ENCODE results near the gene MAGI3. TPM values are rescaled to one million over a fixed set of nuclear protein-coding genes. Genes with fewer than 3 reads are reported as not detected.
"Not testable (repeated sequence)": the region's sequence is repeated elsewhere in the genome, so short reads cannot be mapped to it uniquely, and the experiment has no call there.

MAGI3 gene
- total and polyA plus RNA-seq, 2 of the 13 experiments (the other 11 are each of a cell fraction or from before 2014, with no cell fraction given), result 4.0 to 11.8 TPM

DNA sequence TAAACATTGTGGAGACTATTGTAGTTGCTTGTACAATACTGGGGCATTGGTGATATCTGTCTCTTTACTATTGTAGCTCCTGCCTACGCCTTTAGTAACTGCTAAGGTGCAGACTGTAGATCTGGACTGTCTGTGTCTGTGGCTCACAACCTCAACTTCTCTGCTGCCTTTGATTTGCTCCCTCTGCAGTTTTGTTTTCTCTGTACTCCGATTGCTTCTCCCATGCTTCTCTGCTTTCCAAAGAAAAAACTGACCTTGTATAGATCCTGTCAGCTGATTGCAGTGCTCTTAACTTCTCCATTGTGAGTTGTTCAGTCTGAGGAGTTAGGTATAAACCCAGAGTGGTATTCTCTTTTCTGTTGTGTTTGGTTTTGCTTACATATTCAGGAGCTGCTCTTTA, 15.3 kb downstream of the MAGI3 start (continued):
- TF ChIP-seq, protein P1, sequence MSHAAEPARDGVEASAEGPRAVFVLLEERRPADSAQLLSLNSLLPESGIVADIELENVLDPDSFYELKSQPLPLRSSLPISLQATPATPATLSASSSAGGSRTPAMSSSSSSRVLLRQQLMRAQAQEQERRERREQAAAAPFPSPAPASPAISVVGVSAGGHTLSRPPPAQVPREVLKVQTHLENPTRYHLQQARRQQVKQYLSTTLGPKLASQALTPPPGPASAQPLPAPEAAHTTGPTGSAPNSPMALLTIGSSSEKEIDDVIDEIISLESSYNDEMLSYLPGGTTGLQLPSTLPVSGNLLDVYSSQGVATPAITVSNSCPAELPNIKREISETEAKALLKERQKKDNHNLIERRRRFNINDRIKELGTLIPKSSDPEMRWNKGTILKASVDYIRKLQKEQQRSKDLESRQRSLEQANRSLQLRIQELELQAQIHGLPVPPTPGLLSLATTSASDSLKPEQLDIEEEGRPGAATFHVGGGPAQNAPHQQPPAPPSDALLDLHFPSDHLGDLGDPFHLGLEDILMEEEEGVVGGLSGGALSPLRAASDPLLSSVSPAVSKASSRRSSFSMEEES (CRISPR knock-in tag; IDR thresholded peaks at IDR 0.05), result 0 out of 2 replicates have a peak, but pooled peaks have one; percentile 21
- TF ChIP-seq IRF2 (CRISPR knock-in tag; IDR thresholded peaks at IDR 0.05) (0 out of 2 replicates have a peak, but pooled peaks have one; percentile 33), HMG20A (CRISPR knock-in tag; IDR thresholded peaks at IDR 0.05; ENCODE audit: borderline replicate concordance) (peak; percentile 19; the same call in 1 of the 2 replicates), REST (IDR thresholded peaks at IDR 0.05; ENCODE audit: borderline replicate concordance in 1 of 2, low read depth in 1 of 2, low read length in 2 of 2) (no peak), ELF1 (CRISPR knock-in tag; IDR thresholded peaks at IDR 0.05) (no peak), ZNF362 (CRISPR knock-in tag; IDR thresholded peaks at IDR 0.05; ENCODE audit: borderline replicate concordance) (peak; percentile 32; the same call in 1 of the 2 replicates), SAP130 (CRISPR knock-in tag; IDR thresholded peaks at IDR 0.05; ENCODE audit: low read depth) (peak; percentile 53; the same call in 1 of the 2 replicates)
- TF ChIP-seq, protein P2, sequence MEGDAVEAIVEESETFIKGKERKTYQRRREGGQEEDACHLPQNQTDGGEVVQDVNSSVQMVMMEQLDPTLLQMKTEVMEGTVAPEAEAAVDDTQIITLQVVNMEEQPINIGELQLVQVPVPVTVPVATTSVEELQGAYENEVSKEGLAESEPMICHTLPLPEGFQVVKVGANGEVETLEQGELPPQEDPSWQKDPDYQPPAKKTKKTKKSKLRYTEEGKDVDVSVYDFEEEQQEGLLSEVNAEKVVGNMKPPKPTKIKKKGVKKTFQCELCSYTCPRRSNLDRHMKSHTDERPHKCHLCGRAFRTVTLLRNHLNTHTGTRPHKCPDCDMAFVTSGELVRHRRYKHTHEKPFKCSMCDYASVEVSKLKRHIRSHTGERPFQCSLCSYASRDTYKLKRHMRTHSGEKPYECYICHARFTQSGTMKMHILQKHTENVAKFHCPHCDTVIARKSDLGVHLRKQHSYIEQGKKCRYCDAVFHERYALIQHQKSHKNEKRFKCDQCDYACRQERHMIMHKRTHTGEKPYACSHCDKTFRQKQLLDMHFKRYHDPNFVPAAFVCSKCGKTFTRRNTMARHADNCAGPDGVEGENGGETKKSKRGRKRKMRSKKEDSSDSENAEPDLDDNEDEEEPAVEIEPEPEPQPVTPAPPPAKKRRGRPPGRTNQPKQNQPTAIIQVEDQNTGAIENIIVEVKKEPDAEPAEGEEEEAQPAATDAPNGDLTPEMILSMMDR (CRISPR knock-in tag; IDR thresholded peaks at IDR 0.05), result peak; percentile 31; the same call in 1 of the 2 replicates

DNA sequence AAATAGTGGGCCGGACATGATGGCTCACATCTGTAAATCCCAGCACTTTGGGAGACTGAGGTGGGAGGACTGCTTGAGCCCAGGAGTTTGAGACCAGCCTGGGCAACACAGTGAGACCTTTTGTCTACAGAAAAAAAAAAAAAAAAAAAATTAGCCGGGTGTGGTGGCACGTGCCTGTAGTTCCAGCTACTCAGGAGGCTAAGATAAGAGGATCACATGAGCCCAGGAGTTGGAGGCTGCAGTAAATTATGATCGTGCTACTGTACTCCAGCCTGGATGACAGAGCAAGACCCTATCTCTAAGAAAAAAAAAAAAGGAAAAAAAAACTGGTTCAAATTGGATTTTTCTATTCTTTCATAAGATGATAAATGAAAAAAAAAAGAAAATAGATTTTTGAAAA, 15.8 kb downstream of the MAGI3 start:
- H4K20me1 ChIP-seq (ENCODE audit: insufficient read depth, low read length); H3K9ac ChIP-seq (ENCODE audit: insufficient read depth, low read depth, low read length); H3K36me3 ChIP-seq (replicated peaks in 1 of 2; ENCODE audit: control insufficient read depth in 1 of 2, insufficient read depth in 2 of 2, low read length in 2 of 2); H3K27ac ChIP-seq (ENCODE audit: extremely low read length, insufficient read depth, low read length); ATAC-seq; CTCF ChIA-PET (ENCODE audit: low intra/inter-chr PET ratio, low total read pairs); intact Hi-C loops (cut with micrococcal nuclease; ENCODE audit: unreplicated experiment); DNase-seq (ENCODE audit: low spot score); BruUV-seq (replicated peaks); FAIRE-seq; in situ Hi-C loops (cut with HindIII; ENCODE audit: extremely low pct_ligation_motif_present, low pct_unique_long_range_greater_than_20kb); H2AFZ ChIP-seq (ENCODE audit: low read length); H3K4me3 ChIP-seq (replicated peaks in 1 of 3; ENCODE audit: insufficient read depth in 1 of 3, low read depth in 2 of 3, low read length in 3 of 3); H3K4me2 ChIP-seq (ENCODE audit: low read depth, low read length); POLR2A ChIA-PET; H3K9me3 ChIP-seq (ENCODE audit: low read length); H3K27me3 ChIP-seq (ENCODE audit: control insufficient read depth in 1 of 2, insufficient read depth in 2 of 2, low read length in 2 of 2): not testable (repeated sequence)
- peaks cover 13% of the 10 kb centered on the region for H3K4me1 ChIP-seq (ENCODE audit: insufficient read depth, low read length)
- WGBS (ENCODE audit: low lambda C conversion rate), result 94% methylated on average over 4 of the region's 4 CpGs
- peaks cover 54% of the 10 kb centered on the region for H3K79me2 ChIP-seq (ENCODE audit: insufficient read depth, low read length)
